Gastrocnemius medialis (tissue), 4 donors: ENCODE measurements around the gene SLFNL1.

Source experiments
- POLR2A ChIP-seq, 2 donors: fragments of 450-650 bp; IDR thresholded peaks; one replicate each; pipeline ENCODE4 v1.6.1; 2017; ENCODE audit warnings: antibody characterized with exemption in 2 of 2, mild to moderate bottlenecking in 2 of 2, moderate library complexity in 2 of 2
- TF ChIP-seq, protein P1 (sequence below), 5 experiments: fragments of 450-650 bp in 3 of 5; fragments of 200-600 bp in 2 of 5; sonication (generic) in 2 of 5; IDR thresholded peaks in 4 of 5; conservative IDR thresholded peaks in 1 of 5; 1 replicate in 4 of 5; 2 replicates in 1 of 5; pipeline ENCODE4 v1.5.1; 2016 to 2019; ENCODE audit warnings: antibody characterized with exemption in 5 of 5, mild to moderate bottlenecking in 3 of 5, moderate library complexity in 3 of 5

DNA sequence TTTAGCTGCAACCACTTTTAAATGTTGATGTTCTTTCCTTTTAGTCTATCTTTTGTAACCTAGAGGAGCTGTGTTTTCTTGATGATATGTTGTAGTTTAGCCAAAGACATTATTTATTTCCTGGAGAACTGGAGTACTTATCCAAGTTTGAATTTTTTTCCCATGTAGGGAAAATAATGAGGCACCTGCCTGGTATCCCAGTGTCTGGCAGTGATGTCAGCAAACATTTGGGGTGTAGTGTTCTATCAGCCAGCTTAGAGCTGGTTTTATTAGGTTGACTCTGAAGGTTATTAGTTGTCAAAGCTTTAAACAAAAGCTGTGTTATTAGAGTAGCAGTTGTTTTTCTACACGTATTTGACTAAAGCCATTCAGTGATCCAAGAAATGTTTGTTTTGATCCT is 38.8 kb downstream of the SLFNL1 start:
- TF ChIP-seq, protein P1, sequence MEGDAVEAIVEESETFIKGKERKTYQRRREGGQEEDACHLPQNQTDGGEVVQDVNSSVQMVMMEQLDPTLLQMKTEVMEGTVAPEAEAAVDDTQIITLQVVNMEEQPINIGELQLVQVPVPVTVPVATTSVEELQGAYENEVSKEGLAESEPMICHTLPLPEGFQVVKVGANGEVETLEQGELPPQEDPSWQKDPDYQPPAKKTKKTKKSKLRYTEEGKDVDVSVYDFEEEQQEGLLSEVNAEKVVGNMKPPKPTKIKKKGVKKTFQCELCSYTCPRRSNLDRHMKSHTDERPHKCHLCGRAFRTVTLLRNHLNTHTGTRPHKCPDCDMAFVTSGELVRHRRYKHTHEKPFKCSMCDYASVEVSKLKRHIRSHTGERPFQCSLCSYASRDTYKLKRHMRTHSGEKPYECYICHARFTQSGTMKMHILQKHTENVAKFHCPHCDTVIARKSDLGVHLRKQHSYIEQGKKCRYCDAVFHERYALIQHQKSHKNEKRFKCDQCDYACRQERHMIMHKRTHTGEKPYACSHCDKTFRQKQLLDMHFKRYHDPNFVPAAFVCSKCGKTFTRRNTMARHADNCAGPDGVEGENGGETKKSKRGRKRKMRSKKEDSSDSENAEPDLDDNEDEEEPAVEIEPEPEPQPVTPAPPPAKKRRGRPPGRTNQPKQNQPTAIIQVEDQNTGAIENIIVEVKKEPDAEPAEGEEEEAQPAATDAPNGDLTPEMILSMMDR (IDR thresholded peaks at IDR 0.05 in 4 of 5, conservative IDR thresholded peaks at IDR 0.05 in 1 of 5) = no peak
- TF ChIP-seq POLR2A (IDR thresholded peaks at IDR 0.05) = no peak
